GM12875 (cell line): ENCODE data around the gene ADIPOR1.
"Not testable (repeated sequence)": the region's sequence is repeated elsewhere in the genome, so short reads cannot be mapped to it uniquely, and the experiment has no call there.

Source experiments
- H3K4me3 ChIP-seq: one replicate; pipeline ENCODE4 v1.5.1; 2011; ENCODE audit warnings: low read depth, low read length, control low read depth
- TF ChIP-seq, protein P1 (sequence below): IDR thresholded peaks from 2 replicates; pipeline ENCODE4 v1.5.1; 2011; ENCODE audit warnings: low read depth, mild to moderate bottlenecking, control low read depth, inconsistent platforms, low read length, moderate library complexity, borderline replicate concordance; ENCODE audit not compliant: insufficient read depth

The ADIPOR1 gene

DNA sequence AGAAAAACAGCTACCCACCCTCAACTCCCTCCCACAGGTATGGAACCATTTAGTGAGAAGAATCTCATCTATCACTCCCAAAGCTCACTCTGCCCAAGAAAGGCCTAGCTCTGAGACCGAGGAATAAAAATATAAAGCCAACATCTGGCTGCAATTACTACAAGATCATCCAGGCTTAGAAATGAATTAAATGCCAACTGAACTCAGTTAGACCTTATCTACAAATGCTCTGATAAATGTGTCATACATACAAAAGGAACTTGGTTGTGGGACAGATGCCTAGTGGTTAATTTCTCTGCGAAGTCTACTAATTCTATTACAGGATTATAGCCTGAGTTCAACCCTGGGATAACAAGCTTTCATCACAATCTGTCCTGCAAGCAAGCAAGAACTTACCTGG is 6.7 kb downstream of the ADIPOR1 start:
- H3K4me3 ChIP-seq: no peak overlapping the region
- TF ChIP-seq, protein P1, sequence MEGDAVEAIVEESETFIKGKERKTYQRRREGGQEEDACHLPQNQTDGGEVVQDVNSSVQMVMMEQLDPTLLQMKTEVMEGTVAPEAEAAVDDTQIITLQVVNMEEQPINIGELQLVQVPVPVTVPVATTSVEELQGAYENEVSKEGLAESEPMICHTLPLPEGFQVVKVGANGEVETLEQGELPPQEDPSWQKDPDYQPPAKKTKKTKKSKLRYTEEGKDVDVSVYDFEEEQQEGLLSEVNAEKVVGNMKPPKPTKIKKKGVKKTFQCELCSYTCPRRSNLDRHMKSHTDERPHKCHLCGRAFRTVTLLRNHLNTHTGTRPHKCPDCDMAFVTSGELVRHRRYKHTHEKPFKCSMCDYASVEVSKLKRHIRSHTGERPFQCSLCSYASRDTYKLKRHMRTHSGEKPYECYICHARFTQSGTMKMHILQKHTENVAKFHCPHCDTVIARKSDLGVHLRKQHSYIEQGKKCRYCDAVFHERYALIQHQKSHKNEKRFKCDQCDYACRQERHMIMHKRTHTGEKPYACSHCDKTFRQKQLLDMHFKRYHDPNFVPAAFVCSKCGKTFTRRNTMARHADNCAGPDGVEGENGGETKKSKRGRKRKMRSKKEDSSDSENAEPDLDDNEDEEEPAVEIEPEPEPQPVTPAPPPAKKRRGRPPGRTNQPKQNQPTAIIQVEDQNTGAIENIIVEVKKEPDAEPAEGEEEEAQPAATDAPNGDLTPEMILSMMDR: no peak

DNA sequence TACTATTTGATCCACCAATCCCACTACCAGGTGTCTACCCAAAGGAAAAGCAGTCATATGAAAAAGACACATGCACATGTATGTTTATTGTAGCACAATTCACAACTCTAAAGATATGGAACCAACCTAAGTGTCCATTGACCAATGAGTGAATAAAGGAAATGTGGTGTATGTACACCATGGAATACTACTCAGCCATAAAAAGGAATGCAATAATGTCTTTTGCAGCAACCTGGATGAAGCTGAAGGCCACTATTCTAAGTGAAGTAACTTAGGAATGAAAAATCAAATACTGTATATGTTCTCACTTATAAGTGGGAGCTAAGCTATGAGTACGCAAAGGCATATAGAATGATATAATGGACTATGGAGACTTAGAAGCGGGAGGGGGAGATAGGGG is 12.6 kb downstream of the ADIPOR1 start:
- TF ChIP-seq, protein P1: no peak
- H3K4me3 ChIP-seq: no peak overlapping the region

DNA sequence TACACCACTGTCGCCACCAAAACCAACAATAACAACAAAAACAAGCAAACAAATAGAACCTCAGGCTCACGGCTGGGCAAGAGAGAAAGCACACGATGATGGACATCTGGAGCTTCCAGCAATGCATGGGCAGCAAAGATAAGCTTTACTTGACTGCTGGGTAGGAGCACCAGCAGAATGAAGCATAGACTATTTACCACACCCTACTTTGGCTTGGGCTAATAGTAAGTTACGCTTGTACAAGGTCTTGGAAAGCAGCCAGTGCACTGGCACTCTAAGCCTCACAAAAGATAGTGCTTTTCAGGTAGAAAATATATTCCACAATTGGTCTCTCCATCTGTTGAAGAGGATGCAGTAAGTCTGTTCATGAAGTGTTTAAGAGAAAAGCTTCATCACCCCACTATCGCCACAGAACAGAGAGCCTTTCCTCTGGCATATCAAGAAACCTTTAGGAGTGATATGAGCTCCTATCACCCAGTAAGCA is 13.6 kb downstream of the ADIPOR1 start:
- H3K4me3 ChIP-seq: no peak overlapping the region
- TF ChIP-seq, protein P1: no peak

DNA sequence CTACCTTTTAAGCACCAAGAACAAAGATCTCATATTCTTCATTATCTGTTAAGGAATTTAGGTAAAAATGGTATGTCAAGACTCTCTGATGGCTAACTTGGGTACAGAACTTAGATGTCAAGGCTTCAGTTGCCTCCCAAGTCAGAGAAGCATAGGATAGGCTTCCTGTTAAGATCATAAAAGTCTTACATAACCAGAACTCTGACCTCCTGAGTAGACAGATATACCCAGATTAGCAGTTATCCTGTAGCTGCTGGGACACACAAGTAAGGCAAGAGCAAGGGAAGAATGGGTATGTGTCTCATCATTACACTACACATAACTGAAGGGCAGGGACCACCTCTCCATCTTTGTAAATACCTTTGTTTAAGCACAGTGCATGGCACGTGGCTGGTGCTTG is 15.7 kb downstream of the ADIPOR1 start:
- TF ChIP-seq, protein P1: no peak
- no peak overlapping the region for H3K4me3 ChIP-seq

DNA sequence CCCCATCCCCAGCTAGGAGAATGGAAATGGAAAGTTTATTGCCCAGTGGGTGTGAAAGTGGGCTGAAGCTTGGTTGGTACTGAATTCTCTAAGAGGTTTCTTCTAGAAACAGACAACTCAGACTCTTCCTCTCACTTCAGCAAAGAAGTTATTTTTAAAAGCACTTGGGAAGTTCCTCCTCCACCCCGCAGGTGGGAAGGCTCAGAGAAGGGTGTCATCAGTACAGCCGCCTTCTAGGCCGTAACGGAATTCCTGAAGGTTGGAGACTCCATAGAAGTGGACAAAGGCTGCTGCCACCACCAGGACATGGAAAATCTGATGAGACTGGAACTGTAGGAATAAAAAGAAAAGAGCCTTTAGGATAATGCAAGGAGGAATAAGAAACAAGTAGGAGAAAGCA is 16.7 kb downstream of the ADIPOR1 start:
- no peak overlapping the region for H3K4me3 ChIP-seq
- TF ChIP-seq, protein P1: no peak

DNA sequence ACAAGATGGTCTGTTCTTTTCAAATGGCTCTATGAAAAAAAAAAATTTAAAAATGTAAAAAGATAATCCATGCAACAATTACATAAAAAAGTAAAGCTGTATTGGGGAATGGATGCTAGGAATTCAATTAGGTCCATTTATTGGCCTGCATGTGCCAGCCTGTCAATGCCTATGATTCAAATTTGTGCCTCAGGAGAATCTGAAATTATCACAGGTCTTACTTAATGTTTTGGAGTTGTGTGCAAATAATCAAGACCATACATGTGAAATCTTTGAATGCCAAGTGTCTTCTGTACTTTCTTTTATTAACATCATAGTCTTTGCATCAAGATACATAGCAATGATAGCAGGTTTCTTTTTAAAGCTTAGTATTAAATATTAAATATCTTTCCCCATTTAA is 17.6 kb downstream of the ADIPOR1 start:
- H3K4me3 ChIP-seq: no peak overlapping the region
- TF ChIP-seq, protein P1: no peak

DNA sequence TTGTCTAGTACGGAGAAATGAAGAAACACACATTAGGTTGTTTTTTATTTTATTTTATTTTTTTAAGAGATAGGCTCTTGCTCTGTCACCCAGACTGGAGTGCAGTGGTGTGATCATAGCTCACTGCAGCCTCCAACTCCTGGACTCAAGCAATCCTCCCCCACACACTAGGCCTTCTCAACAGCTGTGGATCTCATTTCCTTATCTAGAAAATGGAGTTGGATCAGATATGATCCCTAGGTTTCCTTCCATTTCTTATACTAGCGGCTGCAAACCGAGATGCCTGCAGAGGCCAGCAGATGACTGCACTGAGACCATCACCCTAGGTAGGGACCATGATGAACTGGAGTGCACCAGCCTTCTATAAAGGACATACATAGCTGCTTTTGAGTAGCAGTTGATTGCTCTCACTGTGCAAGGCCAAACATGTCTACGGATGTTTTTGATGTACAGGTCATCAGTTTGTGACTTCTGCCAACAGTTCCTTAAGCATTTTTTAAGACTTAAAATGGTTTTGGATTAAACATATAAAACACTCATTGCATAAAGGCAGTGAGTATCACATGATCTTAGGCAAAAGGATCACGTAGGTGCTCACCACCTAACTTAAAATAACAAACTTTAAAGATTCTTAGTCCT is 19.7 kb downstream of the ADIPOR1 start:
- TF ChIP-seq, protein P1: no peak
- H3K4me3 ChIP-seq: no peak overlapping the region

DNA sequence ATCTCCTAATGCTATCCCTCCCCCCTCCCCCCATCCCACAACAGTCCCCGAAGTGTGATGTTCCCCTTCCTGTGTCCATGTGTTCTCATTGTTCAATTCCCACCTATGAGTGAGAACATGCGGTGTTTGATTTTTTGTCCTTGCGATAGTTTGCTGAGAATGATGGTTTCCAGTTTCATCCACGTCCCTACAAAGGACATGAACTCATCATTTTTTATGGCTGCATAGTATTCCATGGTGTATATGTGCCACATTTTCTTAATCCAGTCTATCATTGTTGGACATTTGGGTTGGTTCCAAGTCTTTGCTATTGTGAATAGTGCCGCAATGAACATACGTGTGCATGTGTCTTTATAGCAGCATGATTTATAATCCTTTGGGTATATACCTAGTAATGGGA is 21.7 kb downstream of the ADIPOR1 start:
- not testable (repeated sequence) for H3K4me3 ChIP-seq
